A549 (cell line): Measurements from ENCODE around the gene DLG1. TPM values are rescaled to one million over a fixed set of nuclear protein-coding genes. Genes with fewer than 3 reads are reported as not detected.

Source experiments
- ATAC-seq, 2 experiments: fragments of 200-7000 bp in 1 of 2; fragments of >200 bp in 1 of 2; cut with Nextera tagmentation in 1 of 2; cut with Tn5 transposase in 1 of 2; 3 replicates each; pipeline versions ENCODE4 v1.8.0 to v1.9.1; 2018 to 2020; ENCODE audit warnings: mild to moderate bottlenecking in 1 of 2, moderate library complexity in 1 of 2
- CTCF ChIA-PET: fragments of 300-600 bp; sonication (Branson Sonifier 250); formaldehyde crosslinking; extraction: SDS; loops from one replicate; lab custom pipeline; 2021; ENCODE audit warnings: antibody characterized with exemption, inconsistent platforms; lab: Yijun Ruan, JAX
- POLR2A ChIA-PET: fragments of 350-600 bp; formaldehyde crosslinking; extraction: SDS; loops from one replicate; lab custom pipeline; 2021; ENCODE audit warnings: antibody characterized with exemption, inconsistent platforms; lab: Yijun Ruan, JAX
- DNase-seq, 2 experiments: peaks; one replicate each; pipeline versions ENCODE4 v3.0.0 to v3.0.0-alpha.2; 2011 to 2016; ENCODE audit warnings: low read depth in 1 of 2, low spot score in 1 of 2
- FAIRE-seq: peaks from 2 replicates; lab custom pipeline; 2011; peaks lifted over from hg19 to GRCh38; lab: Jason Lieb, UNC
- H3K27ac ChIP-seq, 2 experiments: fragments of >200 bp; sonication (Bioruptor Twin); formaldehyde crosslinking; 3 replicates each; pipeline ENCODE4 v1.5.1; 2016 to 2017
- H3K4me1 ChIP-seq: fragments of >200 bp; sonication (Bioruptor Twin); formaldehyde crosslinking; 3 replicates; pipeline ENCODE4 v1.6.1; 2016
- H3K4me2 ChIP-seq: fragments of >200 bp; sonication (Bioruptor Twin); formaldehyde crosslinking; 3 replicates; pipeline ENCODE4 v1.6.1; 2016
- H3K4me3 ChIP-seq: fragments of >200 bp; sonication (Bioruptor Twin); formaldehyde crosslinking; 3 replicates; pipeline ENCODE4 v1.5.1; 2016
- H3K9me3 ChIP-seq: fragments of >200 bp; sonication (Bioruptor Twin); formaldehyde crosslinking; 3 replicates; pipeline ENCODE4 v1.6.1; 2016
- ATOH8 ChIP-seq: fragments of 250-450 bp; sonication (Bioruptor Pico); IDR thresholded peaks from 2 replicates; pipeline ENCODE4 v1.5.0; 2020; ENCODE audit warnings: low read depth, mild to moderate bottlenecking, moderate library complexity
- CEBPB ChIP-seq, 2 experiments: fragments of >200 bp in 1 of 2; sonication (Bioruptor Twin) in 1 of 2; formaldehyde crosslinking in 1 of 2; IDR thresholded peaks; 2 replicates each; pipeline ENCODE4 v1.6.1; 2012 to 2016
- EHMT2 ChIP-seq: fragments of 200-600 bp; sonication (generic); IDR thresholded peaks from 2 replicates; pipeline ENCODE4 v1.6.1; 2016; ENCODE audit warnings: antibody characterized with exemption, low read depth, mild to moderate bottlenecking, moderate library complexity
- FOSB ChIP-seq: fragments of 250-450 bp; sonication (Bioruptor Pico); IDR thresholded peaks from 2 replicates; pipeline ENCODE4 v1.5.0; 2020; ENCODE audit warnings: mild to moderate bottlenecking, moderate library complexity
- FOXS1 ChIP-seq: fragments of 250-450 bp; sonication (Bioruptor Pico); IDR thresholded peaks from 2 replicates; pipeline ENCODE4 v1.5.0; 2020; ENCODE audit warnings: mild to moderate bottlenecking, moderate library complexity
- GATA3 ChIP-seq: IDR thresholded peaks from 2 replicates; pipeline ENCODE4 v1.6.1; 2012; ENCODE audit warnings: borderline replicate concordance
- HEYL ChIP-seq: fragments of 250-450 bp; sonication (Bioruptor Pico); IDR thresholded peaks from 2 replicates; pipeline ENCODE4 v1.8.0; 2021; ENCODE audit warnings: mild to moderate bottlenecking, moderate library complexity
- HOXB5 ChIP-seq: fragments of 250-450 bp; sonication (Bioruptor Pico); IDR thresholded peaks from 2 replicates; pipeline ENCODE4 v1.5.0; 2020; ENCODE audit warnings: mild to moderate bottlenecking, moderate library complexity
- JUNB ChIP-seq: fragments of >200 bp; sonication (Bioruptor Twin); formaldehyde crosslinking; IDR thresholded peaks from 2 replicates; pipeline ENCODE4 v1.6.1; 2016
- KDM5A ChIP-seq: fragments of 200-600 bp; sonication (generic); IDR thresholded peaks from 2 replicates; pipeline ENCODE4 v1.6.1; 2016; ENCODE audit warnings: antibody characterized with exemption, mild to moderate bottlenecking
- MAZ ChIP-seq: fragments of 150-350 bp; IDR thresholded peaks from 2 replicates; pipeline ENCODE4 v1.6.1; 2014; ENCODE audit warnings: antibody characterized with exemption, low read depth, low read length, borderline replicate concordance
- MYC ChIP-seq: IDR thresholded peaks from 2 replicates; pipeline ENCODE4 v1.6.1; 2012; ENCODE audit warnings: mild to moderate bottlenecking, inconsistent platforms, low read length, improper control_type of control experiment, borderline replicate concordance
- PBX3 ChIP-seq: IDR thresholded peaks from 2 replicates; pipeline ENCODE4 v1.6.1; 2012
- RNF2 ChIP-seq: fragments of 200-600 bp; sonication (generic); IDR thresholded peaks from 2 replicates; pipeline ENCODE4 v1.6.1; 2016; ENCODE audit warnings: low read depth, mild to moderate bottlenecking, antibody characterized with exemption, moderate library complexity, borderline replicate concordance
- ZNF302 ChIP-seq: fragments of 250-450 bp; sonication (Bioruptor Pico); IDR thresholded peaks from 2 replicates; pipeline ENCODE4 v1.9.0; 2021; ENCODE audit warnings: inconsistent platforms, mild to moderate bottlenecking, moderate library complexity
- ZSCAN20 ChIP-seq: fragments of 250-450 bp; sonication (Bioruptor Pico); IDR thresholded peaks from 2 replicates; pipeline ENCODE4 v1.8.0; 2022; ENCODE audit warnings: mild to moderate bottlenecking, moderate library complexity
- WGBS: methylation state at CpG from one replicate; pipeline ENCODE4 v1.1.6; 2017; ENCODE audit errors: missing lambda C conversion rate; 5-methylcytosine and 5-hydroxymethylcytosine counted together
- polyA plus RNA-seq, 4 experiments: library from polyadenylated mRNA; depleted of rRNA in 3 of 4; stranded (reverse); fragments of >200 nt; fragmentation: RNase III in 1 of 4; extraction: RNeasy Plus Mini Kit Qiagen cat#74134 plus additional on column Dnase treatment in 1 of 4; gene quantifications; 2 replicates in 3 of 4; 3 replicates in 1 of 4; pipeline ENCODE4 v1.2.3, GENCODE V29; 2011 to 2017
- TF ChIP-seq, protein P1 (sequence below): fragments of 250-450 bp; sonication (Bioruptor Pico); IDR thresholded peaks from 2 replicates; pipeline ENCODE4 v1.5.0; 2021; ENCODE audit warnings: mild to moderate bottlenecking, moderate library complexity, borderline replicate concordance
- TF ChIP-seq, protein P2 (sequence below): fragments of 450-650 bp; IDR thresholded peaks from 2 replicates; pipeline ENCODE4 v1.6.1; 2014; ENCODE audit warnings: antibody characterized with exemption

DLG1 gene
- polyA plus RNA-seq, 2 of the 4 experiments (the other 2 are of a cell fraction): 27.0 to 33.9 TPM

DNA sequence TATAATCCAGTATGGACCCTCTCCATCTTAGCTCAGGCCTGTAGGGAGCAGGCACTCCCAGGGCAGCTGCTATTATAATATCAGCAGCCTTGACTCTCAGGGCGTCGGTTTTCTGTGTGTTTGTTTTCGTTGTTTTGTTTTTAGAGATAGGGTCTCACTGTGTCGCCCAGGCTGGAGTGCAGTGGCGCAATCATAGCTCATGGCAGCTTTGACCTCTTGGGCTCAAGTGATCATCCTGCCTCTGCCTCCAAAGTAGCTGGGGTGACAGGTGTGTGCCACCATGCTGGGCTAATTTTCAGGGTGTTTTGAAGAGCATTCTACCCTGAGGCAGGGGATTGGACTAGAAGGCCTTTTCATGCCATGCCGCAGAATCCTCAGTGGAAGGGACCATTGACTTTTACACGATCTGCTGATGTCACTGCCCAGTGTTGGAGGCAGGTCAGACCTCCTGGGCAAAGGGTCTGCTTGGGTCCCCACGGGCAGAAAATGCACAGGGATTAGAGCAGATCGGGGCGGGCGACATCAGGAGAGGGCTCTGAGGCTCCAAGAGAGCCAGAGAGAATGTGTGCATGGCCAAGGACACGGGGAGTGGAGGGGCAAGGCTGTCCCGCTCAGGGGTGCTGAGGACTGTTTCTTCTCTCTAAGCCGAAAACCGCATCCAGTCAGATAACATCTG lies 276.5 kb downstream of the DLG1 start:
- no peak overlapping the region for H3K4me2 ChIP-seq
- WGBS: 86% methylated on average over 15 of the region's 15 CpGs
- 0 out of 4 replicates have a peak, but pooled peaks of 1 of the 2 experiments have one; percentile 9 for TF ChIP-seq CEBPB (IDR thresholded peaks at IDR 0.05)
- TF ChIP-seq HEYL (CRISPR knock-in tag): no peak
- TF ChIP-seq RNF2: no peak
- no peak overlapping the region for H3K4me3 ChIP-seq
- H3K27ac ChIP-seq: no peak overlapping the region
- no peak for DNase-seq
- no peak for FAIRE-seq
- ChIA-PET POLR2A (interaction anchor here (0.8 kb wide), 1 partner anchor 10 kb away, joined by 3 read pairs; no protein-coding TSS in a partner anchor), CTCF (interaction anchor here (1.4 to 2.6 kb wide), 3 partner anchors 8 to 19 kb away, joined by 4 to 15 read pairs (median 12); partner anchors contain the start of gene MELTF)
- H3K4me1 ChIP-seq: no peaks in the 10 kb centered on the region
- peak in 1 of 2 experiments; percentile 8; a peak in 2 of 6 replicates for ATAC-seq
- no peaks in the 10 kb centered on the region for H3K9me3 ChIP-seq

DNA sequence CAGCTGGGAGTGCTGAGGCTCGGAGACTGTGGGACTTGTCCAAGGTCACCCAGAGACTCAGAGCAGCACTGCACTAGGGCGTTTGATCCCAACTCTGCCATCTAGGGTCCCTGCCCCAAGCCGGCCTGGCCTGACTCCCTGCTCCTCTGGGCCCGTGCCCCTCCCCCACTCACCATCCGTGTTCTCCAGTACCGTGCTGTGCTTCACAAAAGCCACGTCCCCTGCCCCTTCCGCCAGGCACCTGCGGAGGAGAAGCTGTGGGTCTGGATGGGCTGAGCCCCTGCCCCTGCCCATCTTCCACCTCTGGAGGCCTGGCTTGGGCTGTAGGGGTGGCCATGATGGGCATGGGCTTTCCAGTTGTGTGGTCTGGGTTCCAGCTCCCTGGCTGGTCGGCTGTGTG lies 277.2 kb downstream of the DLG1 start:
- TF ChIP-seq JUNB (no peak), PBX3 (peak; percentile 29; the same call in 1 of the 2 replicates), FOSB (CRISPR knock-in tag) (no peak)
- TF ChIP-seq, protein P1, sequence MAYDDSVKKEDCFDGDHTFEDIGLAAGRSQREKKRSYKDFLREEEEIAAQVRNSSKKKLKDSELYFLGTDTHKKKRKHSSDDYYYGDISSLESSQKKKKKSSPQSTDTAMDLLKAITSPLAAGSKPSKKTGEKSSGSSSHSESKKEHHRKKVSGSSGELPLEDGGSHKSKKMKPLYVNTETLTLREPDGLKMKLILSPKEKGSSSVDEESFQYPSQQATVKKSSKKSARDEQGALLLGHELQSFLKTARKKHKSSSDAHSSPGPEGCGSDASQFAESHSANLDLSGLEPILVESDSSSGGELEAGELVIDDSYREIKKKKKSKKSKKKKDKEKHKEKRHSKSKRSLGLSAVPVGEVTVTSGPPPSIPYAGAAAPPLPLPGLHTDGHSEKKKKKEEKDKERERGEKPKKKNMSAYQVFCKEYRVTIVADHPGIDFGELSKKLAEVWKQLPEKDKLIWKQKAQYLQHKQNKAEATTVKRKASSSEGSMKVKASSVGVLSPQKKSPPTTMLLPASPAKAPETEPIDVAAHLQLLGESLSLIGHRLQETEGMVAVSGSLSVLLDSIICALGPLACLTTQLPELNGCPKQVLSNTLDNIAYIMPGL: no peak
- TF ChIP-seq, all 56 proteins: peak for 1
- ChIA-PET POLR2A (interaction anchor here (0.8 kb wide), 1 partner anchor 10 kb away, joined by 3 read pairs; no protein-coding TSS in a partner anchor), CTCF (interaction anchor here (1.4 kb wide), 1 partner anchor 9 kb away, joined by 12 read pairs; the partner anchor contains the start of gene MELTF)
- no peak for DNase-seq
- peak; percentile 5; a peak in 2 of 6 replicates for ATAC-seq
- H3K4me1 ChIP-seq: no peaks in the 10 kb centered on the region
- H3K27ac ChIP-seq: no peak overlapping the region
- no peak for FAIRE-seq
- WGBS: 61% methylated on average over 7 of the region's 10 CpGs
- no peak overlapping the region for H3K4me3 ChIP-seq
- H3K9me3 ChIP-seq: no peaks in the 10 kb centered on the region
- no peak overlapping the region for H3K4me2 ChIP-seq

DNA sequence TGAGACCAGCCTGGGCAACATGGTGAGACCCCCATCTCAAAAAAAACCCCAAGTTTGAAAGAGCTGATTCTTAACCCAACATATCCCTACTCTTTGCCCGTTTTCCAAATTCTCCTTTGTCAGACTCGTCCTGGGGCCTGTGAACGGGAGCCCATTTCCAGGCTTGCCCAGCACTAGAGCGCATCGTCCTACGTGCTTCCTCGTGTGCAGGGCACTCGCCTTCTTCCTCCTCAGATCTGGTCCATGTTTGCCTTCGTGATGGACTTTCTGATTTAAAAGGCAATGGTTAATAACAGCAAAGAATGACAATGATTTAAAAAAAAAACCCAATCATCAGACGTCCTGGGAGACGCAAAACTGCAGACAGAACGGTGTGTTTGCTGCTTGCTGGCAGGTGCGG lies 278.9 kb downstream of the DLG1 start:
- POLR2A ChIA-PET: no interaction called here
- CTCF ChIA-PET: interaction anchor here (1.2 to 4.0 kb wide), 2 partner anchors 10 to 42 kb away, joined by 3 to 34 read pairs; partner anchors contain the start of gene MELTF
- FAIRE-seq (no peak), DNase-seq (no peak), ATAC-seq (no peak)
- Histone ChIP-seq H3K4me2 (no peak overlapping the region), H3K4me3 (no peak overlapping the region), H3K9me3 (no peaks in the 10 kb centered on the region), H3K27ac (no peak overlapping the region), H3K4me1 (no peaks in the 10 kb centered on the region)
- TF ChIP-seq ZNF302: no peak
- no peak for TF ChIP-seq KDM5A
- TF ChIP-seq GATA3: no peak
- TF ChIP-seq ZSCAN20 (CRISPR knock-in tag): no peak
- no peak for TF ChIP-seq ATOH8 (CRISPR knock-in tag)
- no peak for TF ChIP-seq FOXS1 (CRISPR knock-in tag)
- no peak for TF ChIP-seq EHMT2
- no peak for TF ChIP-seq MYC
- TF ChIP-seq HOXB5 (CRISPR knock-in tag): no peak
- no peak for TF ChIP-seq FOSB (CRISPR knock-in tag)
- no peak for TF ChIP-seq HEYL (CRISPR knock-in tag)
- no peak for TF ChIP-seq PBX3
- TF ChIP-seq, protein P2, sequence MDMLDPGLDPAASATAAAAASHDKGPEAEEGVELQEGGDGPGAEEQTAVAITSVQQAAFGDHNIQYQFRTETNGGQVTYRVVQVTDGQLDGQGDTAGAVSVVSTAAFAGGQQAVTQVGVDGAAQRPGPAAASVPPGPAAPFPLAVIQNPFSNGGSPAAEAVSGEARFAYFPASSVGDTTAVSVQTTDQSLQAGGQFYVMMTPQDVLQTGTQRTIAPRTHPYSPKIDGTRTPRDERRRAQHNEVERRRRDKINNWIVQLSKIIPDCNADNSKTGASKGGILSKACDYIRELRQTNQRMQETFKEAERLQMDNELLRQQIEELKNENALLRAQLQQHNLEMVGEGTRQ: no peak
- TF ChIP-seq MAZ: no peak
- 92% methylated on average over 13 of the region's 13 CpGs for WGBS
